T-helper 1 cell (primary cell): ENCODE measurements around the gene PDE6C.

Experiments
- DNase-seq, 5 donors: peaks; one replicate each; pipeline ENCODE4 v3.0.0-alpha.2; 2012 to 2020

Gene PDE6C

DNA sequence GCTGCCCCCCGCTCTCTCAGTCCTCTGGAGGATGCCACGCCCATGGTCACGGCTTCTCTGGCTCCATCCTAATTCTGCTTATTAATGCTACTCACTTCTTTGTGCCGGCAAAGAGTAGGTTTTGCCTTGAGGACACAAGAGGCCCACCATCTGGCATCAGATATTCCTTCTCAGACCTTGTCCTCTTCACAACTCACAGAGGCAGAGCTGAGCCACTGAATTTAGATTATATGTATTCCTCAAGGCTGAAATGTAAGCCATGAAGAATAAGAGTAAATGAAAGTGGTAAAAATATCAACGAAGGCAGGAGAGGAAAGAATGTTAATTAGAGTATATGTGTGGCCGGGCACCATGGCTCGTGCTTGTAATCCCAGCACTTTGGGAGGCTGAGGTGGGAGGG is 17.8 kb upstream of the PDE6C start:
- DNase-seq = no peak

DNA sequence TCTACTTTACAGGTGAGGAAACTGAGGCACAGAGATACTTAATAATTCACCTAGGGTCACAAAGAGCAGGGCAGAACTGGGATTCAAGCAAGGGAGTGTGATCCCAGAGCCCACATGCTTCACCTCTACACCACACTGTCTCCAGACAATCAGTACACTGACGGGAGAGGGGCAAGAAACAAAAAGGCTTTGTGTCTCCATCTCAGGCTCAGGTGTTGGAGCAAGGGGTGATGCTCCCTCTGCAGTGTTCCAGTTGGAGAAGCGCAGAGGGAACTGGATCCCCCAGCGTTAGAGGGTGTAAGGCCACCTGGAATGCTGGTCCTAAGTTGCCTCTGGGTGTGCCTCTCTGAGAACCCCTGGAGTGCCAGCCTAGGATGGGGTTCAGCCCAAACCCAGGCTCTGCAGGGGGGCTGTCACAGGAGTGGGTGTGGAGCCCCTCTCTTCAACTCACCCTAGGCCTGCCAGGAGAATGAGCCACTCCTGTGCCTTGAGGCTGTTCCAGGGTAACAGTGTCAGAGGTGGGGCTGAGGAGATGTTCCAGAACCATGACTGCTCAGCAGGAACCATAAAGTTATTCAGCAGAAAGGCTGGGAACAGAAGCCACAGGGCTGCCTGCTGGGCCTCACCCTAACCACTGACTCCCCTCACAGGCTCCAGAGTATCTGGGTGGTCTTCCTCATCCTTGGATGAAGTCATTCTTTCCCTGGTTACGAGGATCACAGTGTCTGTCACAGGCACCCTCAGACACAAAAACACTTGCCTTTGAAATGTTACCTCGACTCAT is 16.8 kb upstream of the PDE6C start:
- DNase-seq = no peak

DNA sequence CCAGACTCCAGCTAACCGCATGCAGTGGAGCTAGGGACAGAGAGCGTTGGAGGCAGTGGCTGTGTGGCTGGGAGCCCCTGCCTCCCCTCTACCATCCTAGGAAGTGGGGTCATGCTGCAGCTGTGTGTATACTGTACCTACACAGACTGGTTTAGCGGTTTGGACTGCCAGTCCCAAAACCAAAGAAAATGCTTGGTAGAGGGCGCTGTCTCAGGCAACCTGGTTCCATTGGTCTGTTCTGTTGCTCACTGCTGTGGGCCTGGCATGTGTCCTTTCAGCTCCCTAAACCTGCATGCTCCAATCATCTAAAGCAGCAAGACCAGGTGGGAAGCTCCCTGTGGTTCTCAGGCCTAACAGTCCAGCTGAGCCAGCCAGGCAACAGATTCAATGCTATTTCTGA is 15.8 kb upstream of the PDE6C start:
- no peak for DNase-seq

DNA sequence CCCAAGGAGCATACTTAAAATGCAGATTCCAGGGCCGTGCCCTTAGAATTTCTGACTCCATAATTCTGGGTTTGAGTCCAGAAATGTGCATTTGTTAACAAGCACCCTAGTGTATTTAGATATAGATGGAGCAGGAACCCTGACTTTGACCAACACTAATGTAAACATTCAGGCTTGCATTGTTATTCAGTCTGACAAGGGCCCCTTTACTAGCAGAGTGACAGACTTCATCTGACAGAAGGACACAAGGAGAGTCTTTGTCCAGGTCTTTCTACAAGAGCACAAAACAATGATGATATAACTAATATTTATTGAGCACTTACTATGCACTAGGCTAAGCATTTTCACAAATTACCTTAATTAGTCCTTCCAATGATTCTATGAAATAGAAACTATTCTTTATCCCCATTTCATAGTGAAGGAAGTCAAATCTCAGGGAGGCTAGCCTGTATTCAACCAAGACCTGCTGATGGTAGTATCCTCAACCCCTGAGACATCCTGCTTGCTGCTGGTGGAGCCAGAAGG is 15.2 kb upstream of the PDE6C start:
- DNase-seq = no peak

DNA sequence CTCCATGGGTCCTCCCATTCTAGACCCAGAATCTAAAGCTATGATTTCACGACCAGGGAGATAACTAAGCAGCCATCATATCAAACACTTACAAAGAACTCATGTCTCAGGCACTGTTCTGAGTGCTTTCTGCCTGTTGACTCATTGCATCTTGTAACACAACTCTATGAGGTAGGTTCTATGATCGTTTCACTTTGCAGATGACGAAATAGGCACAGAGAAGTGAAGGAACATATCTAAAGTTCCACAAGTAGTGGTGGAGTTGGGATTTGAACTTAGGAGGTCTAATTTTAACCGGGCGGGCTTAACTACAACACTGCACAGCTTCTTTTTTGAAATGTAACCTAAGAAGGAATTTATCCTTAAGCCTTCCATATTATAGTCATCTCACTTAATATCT is 14.2 kb upstream of the PDE6C start:
- DNase-seq = no peak

DNA sequence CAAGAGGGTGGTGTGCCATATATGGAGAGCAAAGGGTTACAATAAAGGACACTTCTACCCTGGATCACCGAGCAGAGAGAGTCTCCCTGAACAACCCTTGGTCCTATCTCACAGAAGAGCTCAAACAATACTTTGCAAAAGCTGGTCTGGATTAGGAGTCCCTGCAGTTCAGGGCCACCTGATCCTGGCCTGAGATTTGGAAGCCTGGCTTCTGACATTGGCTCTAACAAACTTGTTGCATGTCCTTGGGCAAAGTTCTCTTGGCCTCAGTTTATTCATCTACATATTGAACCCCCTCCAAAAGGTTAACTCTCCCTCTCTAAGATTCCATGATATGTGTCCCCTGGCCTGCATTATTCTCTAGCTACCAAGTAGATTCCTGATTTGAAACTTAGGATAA is 13.0 kb upstream of the PDE6C start:
- DNase-seq = no peak

DNA sequence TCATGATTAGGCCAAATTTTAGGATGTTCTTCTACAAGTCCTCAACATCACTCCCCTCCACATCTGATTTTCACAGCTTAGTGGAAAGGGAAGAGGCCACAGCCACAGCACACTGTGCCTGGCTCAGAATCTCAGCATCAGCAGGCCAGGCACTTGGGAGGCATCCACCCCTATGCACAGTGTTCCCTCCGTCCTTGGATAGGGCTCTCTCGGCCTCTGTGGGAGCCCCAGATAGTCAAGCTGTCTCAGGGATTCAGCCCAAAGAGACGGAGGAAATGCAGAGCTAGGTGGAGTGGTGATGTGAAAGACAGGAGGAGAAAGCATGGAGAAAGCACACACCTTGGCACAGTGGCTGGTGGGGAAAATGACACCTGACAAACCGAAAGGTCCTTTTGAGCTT is 12.6 kb upstream of the PDE6C start:
- DNase-seq = no peak

DNA sequence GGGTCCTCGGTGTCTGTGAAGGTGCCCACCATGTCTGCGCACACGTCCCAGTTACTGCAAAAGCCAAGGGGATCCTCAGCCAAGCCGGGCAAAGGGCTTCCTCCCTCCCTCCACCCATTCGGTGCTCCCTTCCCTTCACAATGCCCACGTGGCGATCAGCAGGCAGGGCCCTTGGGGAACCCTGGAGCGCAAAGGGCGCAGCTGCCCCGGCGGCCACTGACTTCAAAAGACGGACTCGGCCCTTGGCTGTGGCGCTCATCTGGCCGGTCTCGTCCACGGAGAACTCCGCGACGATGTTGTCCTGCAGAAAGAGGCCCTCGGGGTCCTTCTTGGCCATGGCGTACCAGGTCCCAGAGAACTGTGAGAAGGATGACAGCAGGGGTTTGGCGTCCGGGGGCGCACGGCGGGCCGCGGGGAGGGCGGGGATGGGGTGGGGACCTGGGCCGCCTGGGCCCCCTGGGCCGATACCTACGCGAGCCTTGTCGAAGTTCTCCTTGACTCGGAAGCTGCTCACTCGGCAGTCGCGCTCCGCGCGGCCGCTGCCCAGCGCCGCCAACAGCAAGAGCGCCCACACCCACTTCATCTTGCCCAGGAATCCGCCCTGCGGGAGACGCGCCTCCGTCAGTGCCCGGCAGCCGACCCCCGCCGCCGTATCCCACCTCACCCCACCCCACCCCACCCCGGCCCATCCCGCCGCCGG is 11.7 kb upstream of the PDE6C start:
- DNase-seq = no peak

DNA sequence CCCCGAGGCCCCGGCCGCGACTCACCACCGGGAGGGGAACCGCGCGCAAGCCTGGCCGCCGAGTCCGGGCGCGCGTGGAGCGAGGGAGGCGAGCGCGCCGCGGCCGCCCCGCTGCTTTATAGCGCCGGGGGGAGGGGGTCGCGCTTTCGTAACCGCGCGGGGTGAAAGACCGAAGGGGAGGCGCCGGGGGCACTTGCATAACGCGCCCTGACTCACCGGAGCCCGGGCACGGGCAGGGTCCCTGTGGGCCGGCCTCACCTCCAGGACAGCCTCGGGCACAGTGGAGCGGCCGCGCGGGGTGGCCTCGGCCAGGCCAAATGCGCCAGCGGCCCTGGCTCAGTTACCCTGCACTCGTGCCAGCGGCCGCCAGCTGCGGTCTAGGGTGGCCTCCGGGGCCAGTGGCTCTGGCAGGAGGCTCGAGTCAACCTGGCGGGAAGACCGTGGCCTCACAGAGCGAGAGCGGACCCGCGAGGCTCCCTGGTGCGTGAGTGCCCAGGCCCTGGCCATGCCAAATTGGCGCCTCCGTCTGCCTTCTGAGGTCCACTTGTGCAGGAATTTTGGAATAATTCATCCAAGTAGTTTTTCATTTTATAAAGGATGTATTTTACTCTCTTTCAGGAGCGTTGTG is 11.1 kb upstream of the PDE6C start, which contains the start of gene RBP4:
Gene RBP4, minus strand, starts transcription at position 90 of the 628 bp plus-strand sequence. CDS start 207 bp downstream, outside the sequence.
- no peak for DNase-seq

DNA sequence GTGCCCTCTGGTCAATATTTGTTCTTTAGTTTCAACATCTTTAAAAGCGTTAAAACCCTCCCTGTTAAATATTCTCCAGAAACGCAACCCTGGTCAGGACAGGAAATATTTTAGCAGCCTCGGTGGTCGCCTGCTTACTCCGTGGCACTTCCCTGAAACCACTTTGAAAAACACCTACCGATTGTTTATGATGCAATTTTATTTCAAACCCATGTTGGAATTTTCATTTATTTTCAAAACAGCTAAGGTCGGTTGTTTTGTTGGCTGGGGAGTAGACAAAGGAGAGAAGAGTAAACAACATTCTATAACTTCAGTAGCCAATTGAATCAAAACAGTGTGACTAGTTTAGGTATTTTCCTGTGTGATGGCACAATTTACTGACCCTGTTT is 10.6 kb upstream of the PDE6C start:
- no peak for DNase-seq

DNA sequence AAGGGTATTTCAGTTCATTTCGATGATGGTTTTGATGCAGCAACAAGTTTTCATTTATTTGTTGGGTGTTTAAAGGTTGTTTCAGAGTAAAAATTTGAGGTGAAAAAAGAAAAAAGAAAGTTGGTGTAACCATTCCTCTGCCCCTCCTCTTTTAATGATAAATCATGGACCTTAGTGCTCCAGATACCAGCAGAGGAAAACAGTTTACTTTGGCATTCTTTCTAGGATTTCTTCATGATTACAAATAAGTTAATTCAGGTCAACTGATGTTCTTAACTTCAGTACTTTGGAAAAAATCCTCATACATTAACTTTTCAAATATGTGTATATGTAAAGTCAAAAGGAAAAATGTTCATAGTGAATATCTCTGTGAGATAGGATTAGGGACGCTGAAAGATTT is 9.3 kb upstream of the PDE6C start:
- no peak for DNase-seq

DNA sequence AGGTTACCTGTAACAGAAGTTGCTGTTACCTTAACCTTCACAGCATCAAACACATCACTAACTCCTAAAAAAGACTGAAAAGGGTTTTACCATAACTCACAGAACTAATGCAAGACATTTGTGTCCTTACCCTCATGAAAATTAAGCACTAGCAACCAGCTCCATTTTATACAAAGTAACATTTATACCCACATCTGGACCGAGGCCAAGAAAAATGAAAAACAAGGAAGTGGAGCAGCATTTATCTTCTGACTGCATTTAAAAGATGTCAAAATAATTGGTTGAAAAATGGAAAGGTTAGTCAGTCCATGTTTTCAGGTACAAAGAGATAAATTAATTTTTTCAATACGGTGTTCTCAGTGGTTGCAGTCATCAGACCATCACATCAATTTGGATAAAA is 8.2 kb upstream of the PDE6C start:
- no peak for DNase-seq

DNA sequence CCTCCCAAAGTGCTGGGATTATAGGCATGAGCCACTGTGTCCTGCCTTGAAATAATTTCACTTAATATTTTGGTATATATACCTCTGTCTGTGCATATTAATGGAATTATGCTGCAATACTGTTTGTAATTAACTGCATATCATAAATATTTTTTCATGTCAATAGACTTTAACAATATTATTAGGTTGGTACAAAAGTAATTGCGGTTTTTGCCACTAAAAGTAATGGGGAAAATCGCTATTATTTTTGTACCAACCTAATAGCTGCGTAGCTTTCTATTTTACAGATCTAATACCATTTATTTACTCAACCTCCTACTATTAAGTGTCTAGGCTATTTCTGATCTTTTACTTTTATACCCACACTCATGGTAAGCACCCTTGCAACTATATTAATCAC is 3.9 kb upstream of the PDE6C start:
- no peak for DNase-seq

DNA sequence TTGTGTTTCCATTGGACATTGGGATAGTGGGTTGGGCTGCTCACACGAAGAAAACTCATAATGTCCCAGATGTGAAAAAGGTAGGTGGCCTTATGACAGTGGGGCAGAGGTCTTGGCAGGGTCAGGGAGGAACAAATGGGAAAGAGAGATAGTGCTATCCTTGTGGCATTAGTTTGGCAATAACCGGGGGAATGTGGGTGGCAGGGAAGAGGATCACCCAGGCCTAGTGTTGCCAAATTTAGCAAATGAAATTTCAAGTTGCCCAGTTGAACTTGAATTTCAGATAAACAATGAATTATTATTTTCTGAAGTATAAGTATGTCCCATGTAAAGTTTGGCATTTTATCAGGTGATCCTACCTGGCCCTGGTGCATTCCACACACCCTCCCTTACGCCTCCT is 789 bp downstream of the PDE6C start:
- no peak for DNase-seq

DNA sequence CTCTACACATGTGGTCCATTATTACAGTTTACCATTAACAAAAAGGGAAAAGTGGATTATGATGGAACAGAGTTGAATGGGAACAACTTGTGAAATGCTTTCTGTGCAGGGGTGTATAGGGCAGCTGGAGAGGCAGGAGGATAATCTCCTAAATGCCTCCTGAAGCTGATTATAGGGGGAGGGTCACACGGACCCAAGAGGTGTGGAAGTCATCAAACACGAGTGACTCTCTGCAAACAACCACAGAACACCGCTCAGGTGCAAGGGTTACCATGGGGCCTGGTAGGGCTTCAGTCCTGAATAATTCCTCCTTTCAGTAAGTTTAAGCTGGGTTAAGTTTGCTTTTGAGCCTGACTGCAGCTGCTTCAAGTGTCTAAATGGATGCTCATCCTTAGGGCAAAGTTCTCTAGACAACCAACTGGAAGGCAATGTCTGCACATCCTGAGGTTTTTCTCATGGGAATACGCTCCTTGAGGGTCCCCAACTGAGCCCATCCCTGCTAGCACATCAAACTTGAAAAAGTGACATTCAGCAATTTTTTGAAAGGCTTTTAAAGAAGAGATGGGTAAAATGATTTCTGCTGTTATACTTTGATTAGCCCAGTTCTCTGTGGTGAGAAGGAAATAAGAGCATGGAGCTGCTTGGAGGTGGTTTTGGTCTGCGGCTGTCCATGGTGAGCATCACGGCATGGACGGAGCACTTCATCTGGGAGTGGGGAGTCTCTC is 1.9 kb downstream of the PDE6C start:
- no peak for DNase-seq

DNA sequence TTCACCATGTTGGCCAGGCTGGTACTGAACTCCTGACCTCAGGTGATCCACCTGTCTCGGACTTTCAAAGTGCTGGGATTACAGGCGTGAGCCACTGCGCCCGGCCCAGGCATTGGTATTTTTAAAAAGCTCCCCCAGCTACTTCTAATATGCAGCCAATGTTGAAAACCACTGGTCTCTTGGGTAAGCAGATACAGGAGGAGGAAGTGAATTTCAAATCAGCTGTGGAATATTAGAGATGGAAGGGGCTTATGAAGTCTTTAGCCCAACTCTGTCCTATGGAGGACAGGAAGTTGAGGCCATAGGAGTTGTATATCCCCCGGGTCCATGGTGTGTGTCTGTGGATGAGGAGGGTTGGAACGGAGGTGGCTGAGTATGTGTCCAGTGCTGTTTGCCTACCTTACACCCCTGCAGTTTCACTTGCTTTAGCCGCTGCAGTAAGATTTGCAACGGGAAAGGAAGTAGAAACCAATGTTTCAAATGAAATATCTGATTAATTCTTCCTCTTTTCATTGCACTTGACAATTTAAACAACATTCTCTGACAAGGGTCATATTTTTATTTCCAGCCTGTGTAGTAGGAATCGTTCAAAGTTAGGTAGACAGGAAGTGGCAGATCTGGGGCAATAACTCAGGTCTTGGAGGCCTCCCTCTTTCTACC is 3.4 kb downstream of the PDE6C start:
- no peak for DNase-seq

DNA sequence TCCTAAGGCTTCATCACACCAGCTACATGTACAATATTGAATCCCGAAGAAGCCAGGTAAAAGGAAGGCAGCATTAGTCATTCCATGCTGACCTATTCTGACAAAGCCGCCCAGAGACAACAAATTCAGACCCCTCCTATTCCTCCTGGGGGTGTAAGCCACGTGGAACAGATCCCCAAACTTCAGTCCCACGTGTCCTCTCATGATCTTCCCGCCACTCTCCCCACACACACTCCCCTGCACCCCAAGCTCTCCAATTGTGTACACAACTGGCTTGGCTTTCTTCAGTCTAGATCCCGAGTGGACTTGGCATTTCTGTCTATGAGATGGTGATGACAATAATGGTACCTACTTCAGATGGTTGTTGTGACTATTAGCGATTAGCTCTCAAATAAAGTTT is 8.6 kb downstream of the PDE6C start:
- no peak for DNase-seq

DNA sequence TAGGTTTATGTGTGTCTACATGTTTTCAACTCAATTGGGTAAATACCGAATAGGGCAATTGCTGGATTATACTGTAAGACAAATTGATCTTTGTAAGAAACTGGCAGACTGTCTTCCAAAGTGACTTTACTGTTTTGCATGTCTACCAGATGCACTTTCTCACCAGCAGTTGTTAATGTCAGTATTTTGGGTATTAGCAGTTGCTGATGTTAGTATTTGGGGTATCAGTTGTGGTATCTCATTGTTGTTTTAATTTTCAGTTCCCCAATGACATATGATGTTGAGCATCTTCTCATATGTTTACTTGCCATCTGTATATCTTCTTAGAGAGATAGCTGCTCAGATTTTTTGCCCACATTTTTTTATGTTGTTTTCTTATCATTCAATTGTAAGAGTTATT is 10.6 kb downstream of the PDE6C start:
- no peak for DNase-seq

DNA sequence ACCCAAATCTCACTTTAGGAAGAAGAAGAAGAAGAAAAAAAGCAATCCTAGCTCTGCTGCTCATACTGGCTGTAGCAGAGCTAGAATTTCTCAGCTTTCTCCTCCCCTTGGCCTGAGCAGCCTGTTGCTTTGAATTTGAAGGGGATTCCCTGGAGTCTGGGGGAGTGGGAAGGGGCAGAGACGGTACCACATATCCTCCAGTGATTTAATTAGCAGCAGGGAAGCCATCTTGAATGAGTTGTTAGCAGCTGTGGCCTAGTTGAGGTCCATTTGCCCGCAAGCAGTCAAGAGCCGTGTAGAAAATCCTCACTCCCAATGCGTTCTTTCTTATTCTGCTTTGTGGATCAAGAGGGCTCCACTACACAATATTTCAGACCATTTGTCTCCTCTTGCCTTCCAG is 16.5 kb downstream of the PDE6C start:
- DNase-seq = no peak

DNA sequence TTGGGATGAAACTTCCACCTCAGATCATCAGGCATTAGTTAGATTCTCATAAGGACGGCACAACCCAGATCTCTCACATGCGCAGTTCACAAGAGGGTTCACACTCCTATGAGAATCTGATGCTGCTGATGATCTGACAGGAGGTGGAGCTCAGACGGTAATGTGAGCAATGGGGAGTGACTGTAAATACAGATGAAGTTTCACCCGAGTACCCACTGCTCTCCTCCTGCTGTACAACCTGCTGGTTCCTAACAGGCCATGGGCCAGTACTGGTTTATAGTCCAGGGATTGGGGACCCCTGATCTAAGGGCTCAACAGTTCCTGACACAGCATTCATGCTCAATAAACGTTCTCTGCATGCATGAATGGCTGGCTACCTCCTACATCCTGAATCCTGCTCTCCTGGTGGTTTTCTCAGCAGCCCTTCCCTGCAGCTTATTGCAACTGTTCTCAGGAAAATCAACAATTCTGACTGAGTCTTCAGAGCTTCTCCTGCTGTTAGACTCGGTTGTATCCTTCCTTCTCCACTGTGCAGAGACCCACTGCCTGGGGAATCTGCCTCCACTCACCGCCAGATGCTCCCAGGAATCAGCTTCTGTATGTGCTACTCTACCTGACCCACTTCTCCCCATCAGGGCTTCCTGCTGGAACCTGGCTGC is 17.4 kb downstream of the PDE6C start:
- DNase-seq = no peak

DNA sequence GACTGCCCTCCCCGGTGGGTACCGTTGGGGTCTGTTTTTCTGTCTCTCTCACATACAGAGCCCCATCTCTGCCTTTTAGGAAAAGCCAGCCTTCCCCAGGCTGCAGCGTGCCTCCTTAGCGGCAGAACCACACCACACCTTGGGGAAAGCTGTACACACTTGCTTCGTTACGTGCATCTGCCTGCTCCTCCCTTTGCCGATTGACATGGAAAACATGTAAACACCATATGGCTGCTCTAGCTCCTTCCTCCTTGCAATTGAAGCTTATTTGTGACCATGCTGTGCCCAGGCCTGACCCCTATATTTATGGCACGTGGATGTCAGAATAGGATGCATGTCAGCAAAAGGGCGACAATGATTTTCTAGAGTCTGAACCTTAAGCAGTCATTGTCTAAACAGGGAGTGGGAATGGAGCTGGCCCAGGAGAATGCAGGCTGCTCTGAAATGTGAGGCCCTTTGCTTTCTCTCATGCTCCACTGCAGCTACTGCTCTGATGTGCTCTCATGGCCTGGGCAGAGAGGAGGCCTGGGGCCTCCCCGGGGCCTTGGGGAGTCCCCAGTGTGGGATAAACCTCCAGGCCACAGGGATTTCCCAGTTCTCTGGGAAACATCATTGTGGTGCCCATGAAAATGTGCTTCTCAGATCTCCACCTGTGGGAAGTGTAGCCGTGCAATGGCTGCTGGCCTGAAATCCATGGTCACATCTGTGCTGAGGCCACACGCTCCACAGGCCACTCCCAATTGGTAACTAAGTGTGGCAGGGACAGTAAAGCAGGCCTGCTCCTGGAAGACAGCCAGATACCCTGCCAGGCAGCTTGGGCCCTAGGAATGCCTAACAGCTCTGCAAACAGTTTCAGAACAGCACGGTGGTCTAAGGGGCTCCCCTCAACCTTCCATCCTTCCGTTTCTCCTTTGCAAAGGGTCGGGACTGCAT is 18.6 kb downstream of the PDE6C start:
- no peak for DNase-seq
